CD4-positive, alpha-beta T cell (primary cell): ENCODE results near the gene SCYGR4. TPM values are rescaled to one million over a fixed set of nuclear protein-coding genes. Genes with fewer than 3 reads are reported as not detected.

Experiments used
- ATAC-seq: fragments of 200-7000 bp; cut with Tn5 transposase; one replicate; pipeline ENCODE4 v1.10.0; 2022; ENCODE audit warnings: mild to moderate bottlenecking; ENCODE audit not compliant: poor library complexity
- CTCF ChIA-PET: fragments of 350-600 bp; sonication (Branson Sonifier 250); formaldehyde crosslinking; loops from one replicate; lab custom pipeline; 2021; ENCODE audit warnings: antibody characterized with exemption, inconsistent platforms; lab: Charles Lee
- POLR2A ChIA-PET: fragments of 350-600 bp; sonication (Branson Sonifier 250); formaldehyde crosslinking; loops from one replicate; lab custom pipeline; 2021; ENCODE audit warnings: antibody characterized with exemption, inconsistent platforms; lab: Charles Lee
- DNase-seq, 14 experiments: peaks; one replicate each; pipeline ENCODE4 v3.0.0-alpha.2; 2013 to 2020; ENCODE audit warnings: mixed read lengths in 2 of 14
- H3K27ac ChIP-seq, 2 donors: one replicate each; pipeline versions ENCODE4 v1.5.1 to v1.7.0; 2013; ENCODE audit warnings: low read length in 2 of 2, low read depth in 1 of 2, mild to moderate bottlenecking in 1 of 2
- H3K27me3 ChIP-seq, 2 experiments: 1 replicate in 1 of 2; 2 replicates in 1 of 2; pipeline versions ENCODE4 v1.6.1 to v1.7.0; 2013; ENCODE audit warnings: low read length in 2 of 2, control low read depth in 1 of 2, mild to moderate bottlenecking in 1 of 2, moderate library complexity in 1 of 2; ENCODE audit not compliant: insufficient read depth in 2 of 2, control insufficient read depth in 1 of 2
- H3K36me3 ChIP-seq: one replicate; pipeline ENCODE4 v1.6.1; 2013; ENCODE audit warnings: low read length, control low read depth; ENCODE audit not compliant: insufficient read depth
- H3K4me1 ChIP-seq: one replicate; pipeline ENCODE4 v1.6.1; 2013; ENCODE audit warnings: low read length, control low read depth; ENCODE audit not compliant: insufficient read depth
- H3K4me3 ChIP-seq: one replicate; pipeline ENCODE4 v1.5.1; 2013; ENCODE audit warnings: mild to moderate bottlenecking, low read length, moderate library complexity
- H3K9me3 ChIP-seq, 2 experiments: 1 replicate in 1 of 2; 2 replicates in 1 of 2; pipeline versions ENCODE4 v1.6.1 to v1.7.0; 2013; ENCODE audit warnings: low read length in 2 of 2, mild to moderate bottlenecking in 2 of 2, control low read depth in 1 of 2, moderate library complexity in 1 of 2; ENCODE audit not compliant: control insufficient read depth in 1 of 2, insufficient read depth in 1 of 2
- H3K27ac Mint-ChIP-seq: one replicate; pipeline ENCODE4 v1.8.0; 2020; ENCODE audit warnings: mixed read lengths
- H3K27me3 Mint-ChIP-seq: one replicate; pipeline ENCODE4 v1.8.0; 2021; ENCODE audit warnings: mixed read lengths
- H3K36me3 Mint-ChIP-seq: one replicate; pipeline ENCODE4 v1.8.0; 2021; ENCODE audit warnings: low read depth, mixed read lengths
- H3K4me1 Mint-ChIP-seq: one replicate; pipeline ENCODE4 v1.8.0; 2021; ENCODE audit warnings: low read depth, mixed read lengths
- H3K4me3 Mint-ChIP-seq: one replicate; pipeline ENCODE4 v1.8.0; 2020; ENCODE audit warnings: mild to moderate bottlenecking, mixed read lengths
- H3K9me3 Mint-ChIP-seq: one replicate; pipeline ENCODE4 v1.8.0; 2020; ENCODE audit warnings: mixed read lengths
- CTCF ChIP-seq: fragments of 200-600 bp; IDR thresholded peaks from one replicate; pipeline ENCODE4 v1.8.0; 2022; ENCODE audit warnings: antibody characterized with exemption, mild to moderate bottlenecking
- intact Hi-C, 2 experiments: fragments of 100-400 bp; cut with DNase I in 1 of 2; cut with micrococcal nuclease in 1 of 2; formaldehyde crosslinking; loops; one replicate each; pipeline versions ENCODE4 v1.15.1 to v1.9.0; 2023 to 2025; cut with DNase I, micrococcal nuclease
- total RNA-seq, 174 experiments: library from RNA in 2 of 174; stranded (reverse) in 2 of 174; gene quantifications; one replicate each; pipeline ENCODE4 v1.2.3 and lab custom pipeline; 2021 to 2026

Gene SCYGR4
- total RNA-seq, 2 experiments from 2014 or later = not detected

- ATAC-seq (no peak), DNase-seq (no peak)
- ChIA-PET CTCF (no interaction called here), POLR2A (no interaction called here)
- TF ChIP-seq CTCF = no peak
- Mint-ChIP-seq H3K4me3 (no peak overlapping the region), H3K9me3 (no peaks in the 10 kb centered on the region), H3K36me3 (no peaks in the 10 kb centered on the region), H3K4me1 (no peaks in the 10 kb centered on the region), H3K27me3 (peaks cover 25% of the 10 kb centered on the region), H3K27ac (no peak overlapping the region)
- H3K4me1 ChIP-seq = no peaks in the 10 kb centered on the region
- H3K27me3 ChIP-seq = peaks cover 0 to 4% of the 10 kb centered on the region in 2 experiments
- no peak overlapping the region for H3K27ac ChIP-seq
- intact Hi-C loops = no loop called here
- H3K9me3 ChIP-seq = no peaks in the 10 kb centered on the region
- no peak overlapping the region for H3K4me3 ChIP-seq
- no peaks in the 10 kb centered on the region for H3K36me3 ChIP-seq
Observed at GRCh38 chr2:227630322-227630721, 13.0 kb downstream of the SCYGR4 start.

DNA sequence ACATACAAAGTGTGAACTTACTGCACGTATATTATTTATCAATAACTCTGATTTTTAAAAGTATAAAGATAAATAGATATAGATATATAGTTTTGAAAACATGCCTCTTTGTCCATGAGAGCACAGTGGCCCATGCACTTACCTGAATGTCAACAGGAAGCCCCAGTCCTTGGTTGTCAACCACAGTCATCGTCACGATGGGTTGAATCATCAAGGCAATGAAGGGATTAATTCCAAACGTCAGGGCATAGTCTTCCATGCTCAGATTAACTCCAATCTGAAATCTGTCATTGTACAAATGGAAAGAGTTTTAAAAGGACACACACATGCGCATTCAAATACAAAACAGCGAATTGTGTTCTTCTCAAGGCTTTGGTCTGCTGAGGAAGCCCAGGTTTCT lies 15.5 kb downstream of the SCYGR4 start:
- Mint-ChIP-seq H3K4me3 (no peak overlapping the region), H3K36me3 (no peaks in the 10 kb centered on the region), H3K27ac (no peak overlapping the region), H3K4me1 (no peaks in the 10 kb centered on the region), H3K9me3 (no peaks in the 10 kb centered on the region), H3K27me3 (peaks cover 25% of the 10 kb centered on the region)
- CTCF ChIA-PET = no interaction called here
- no peaks in the 10 kb centered on the region for H3K36me3 ChIP-seq
- DNase-seq (no peak), ATAC-seq (no peak)
- H3K4me3 ChIP-seq = no peak overlapping the region
- intact Hi-C loops = no loop called here
- H3K9me3 ChIP-seq = no peaks in the 10 kb centered on the region
- H3K27me3 ChIP-seq = peaks cover 0 to 2% of the 10 kb centered on the region in 2 experiments
- TF ChIP-seq CTCF = no peak
- POLR2A ChIA-PET = no interaction called here
- H3K4me1 ChIP-seq = no peaks in the 10 kb centered on the region
- H3K27ac ChIP-seq = no peak overlapping the region

GRCh38 chr2:227634201-227634600 lies 16.9 kb downstream of the SCYGR4 start:
- H3K4me1 Mint-ChIP-seq = no peaks in the 10 kb centered on the region
- ChIA-PET CTCF (interaction anchor here (0.6 kb wide), 1 partner anchor 1046 kb away, joined by 3 read pairs; no protein-coding TSS in a partner anchor), POLR2A (no interaction called here)
- ATAC-seq = no peak
- no peaks in the 10 kb centered on the region for H3K9me3 Mint-ChIP-seq
- H3K27me3 Mint-ChIP-seq = peaks cover 25% of the 10 kb centered on the region
- H3K4me3 Mint-ChIP-seq = no peak overlapping the region
- no peak overlapping the region for H3K4me3 ChIP-seq
- no peak overlapping the region for H3K27ac Mint-ChIP-seq
- no peaks in the 10 kb centered on the region for H3K36me3 ChIP-seq
- no peak for DNase-seq
- no peaks in the 10 kb centered on the region for H3K36me3 Mint-ChIP-seq
- intact Hi-C loops = no loop called here
- no peaks in the 10 kb centered on the region for H3K4me1 ChIP-seq
- H3K9me3 ChIP-seq = no peaks in the 10 kb centered on the region
- H3K27me3 ChIP-seq = no peaks in the 10 kb centered on the region
- H3K27ac ChIP-seq = no peak overlapping the region
- TF ChIP-seq CTCF = no peak
